Thoracic aorta (tissue), 2 donors: ENCODE data around the gene DCLK2. TPM values are rescaled to one million over a fixed set of nuclear protein-coding genes. Genes with fewer than 3 reads are reported as not detected.

Experiments used
- ATAC-seq: fragments of 150-250 bp; one replicate; pipeline ENCODE4 v1.8.0; 2017; ENCODE audit warnings: low read depth; ENCODE audit not compliant: insufficient number of reproducible peaks, low FRiP score
- DNase-seq: peaks from one replicate; pipeline ENCODE4 v3.0.0-alpha.2; 2020; ENCODE audit warnings: low spot score
- H3K27ac ChIP-seq, 2 donors: fragments of 200-600 bp; sonication (generic); 1 replicate in 1 of 2; 2 replicates in 1 of 2; pipeline ENCODE4 v1.5.1; 2016; ENCODE audit warnings: mild to moderate bottlenecking in 2 of 2, moderate library complexity in 2 of 2
- H3K27me3 ChIP-seq: fragments of 200-600 bp; sonication (generic); replicated peaks from 2 replicates; pipeline ENCODE4 v1.6.0; 2016; ENCODE audit warnings: mild to moderate bottlenecking; ENCODE audit not compliant: insufficient read depth
- H3K36me3 ChIP-seq: fragments of 200-600 bp; sonication (generic); one replicate; pipeline ENCODE4 v1.5.1; 2016
- H3K4me1 ChIP-seq, 2 donors: fragments of 200-600 bp; sonication (generic); 1 replicate in 1 of 2; 2 replicates in 1 of 2; pipeline versions ENCODE4 v1.5.1 to v1.6.0; 2016; ENCODE audit warnings: low read depth in 2 of 2, mild to moderate bottlenecking in 1 of 2; ENCODE audit not compliant: control insufficient read depth in 1 of 2
- H3K4me3 ChIP-seq: fragments of 200-600 bp; sonication (generic); 2 replicates; pipeline ENCODE4 v1.5.1; 2016; ENCODE audit warnings: mild to moderate bottlenecking
- H3K9me3 ChIP-seq: fragments of 200-600 bp; sonication (generic); 2 replicates; pipeline ENCODE4 v1.5.1; 2016
- total RNA-seq, 2 donors: library from RNA; depleted of rRNA; stranded (reverse); fragments of >200 nt; gene quantifications; one replicate each; pipeline versions ENCODE4 v1.1.0 to v1.2.3, GENCODE V29; 2016
- TF ChIP-seq, protein P1 (sequence below): fragments of 200-600 bp; sonication (generic); IDR thresholded peaks from one replicate; pipeline ENCODE4 v1.5.1; 2019; ENCODE audit warnings: antibody characterized with exemption

The DCLK2 gene
- total RNA-seq, 2 donors from 2014 or later: 18.3 to 32.2 TPM

DNA sequence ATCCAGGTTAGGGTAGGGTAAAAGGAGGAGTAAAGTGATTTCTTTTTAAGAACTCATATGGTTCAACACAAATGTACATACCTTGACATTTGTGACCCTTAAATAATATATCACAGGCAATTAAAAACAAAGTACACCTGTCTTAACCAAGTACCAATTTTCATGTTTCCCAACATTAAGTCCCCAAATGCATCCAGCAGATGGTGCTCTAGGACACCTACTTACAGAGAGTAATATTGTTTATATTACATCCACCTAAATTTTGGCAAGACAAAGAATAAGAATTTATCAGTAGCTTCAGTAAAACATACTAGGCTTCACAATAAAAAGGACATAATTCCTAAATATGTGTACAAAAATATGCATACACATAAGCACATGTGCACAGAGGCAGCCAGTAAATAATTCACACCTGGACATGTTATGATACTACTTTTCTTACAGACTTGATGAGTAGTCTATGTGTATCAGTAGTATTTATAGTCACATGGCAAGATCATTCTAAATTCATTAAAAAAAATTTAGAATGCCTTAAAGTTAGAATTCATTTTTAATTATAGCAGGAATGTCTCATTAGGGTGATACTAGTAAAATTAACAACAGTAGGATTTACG is 219.7 kb downstream of the DCLK2 start:
- Histone ChIP-seq H3K27me3 (no peaks in the 10 kb centered on the region), H3K27ac (no peak overlapping the region), H3K4me1 (no peaks in the 10 kb centered on the region), H3K36me3 (no peaks in the 10 kb centered on the region), H3K4me3 (no peak overlapping the region), H3K9me3 (no peaks in the 10 kb centered on the region)
- ATAC-seq (no peak), DNase-seq (no peak)
- TF ChIP-seq, protein P1, sequence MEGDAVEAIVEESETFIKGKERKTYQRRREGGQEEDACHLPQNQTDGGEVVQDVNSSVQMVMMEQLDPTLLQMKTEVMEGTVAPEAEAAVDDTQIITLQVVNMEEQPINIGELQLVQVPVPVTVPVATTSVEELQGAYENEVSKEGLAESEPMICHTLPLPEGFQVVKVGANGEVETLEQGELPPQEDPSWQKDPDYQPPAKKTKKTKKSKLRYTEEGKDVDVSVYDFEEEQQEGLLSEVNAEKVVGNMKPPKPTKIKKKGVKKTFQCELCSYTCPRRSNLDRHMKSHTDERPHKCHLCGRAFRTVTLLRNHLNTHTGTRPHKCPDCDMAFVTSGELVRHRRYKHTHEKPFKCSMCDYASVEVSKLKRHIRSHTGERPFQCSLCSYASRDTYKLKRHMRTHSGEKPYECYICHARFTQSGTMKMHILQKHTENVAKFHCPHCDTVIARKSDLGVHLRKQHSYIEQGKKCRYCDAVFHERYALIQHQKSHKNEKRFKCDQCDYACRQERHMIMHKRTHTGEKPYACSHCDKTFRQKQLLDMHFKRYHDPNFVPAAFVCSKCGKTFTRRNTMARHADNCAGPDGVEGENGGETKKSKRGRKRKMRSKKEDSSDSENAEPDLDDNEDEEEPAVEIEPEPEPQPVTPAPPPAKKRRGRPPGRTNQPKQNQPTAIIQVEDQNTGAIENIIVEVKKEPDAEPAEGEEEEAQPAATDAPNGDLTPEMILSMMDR: peak; percentile 60

DNA sequence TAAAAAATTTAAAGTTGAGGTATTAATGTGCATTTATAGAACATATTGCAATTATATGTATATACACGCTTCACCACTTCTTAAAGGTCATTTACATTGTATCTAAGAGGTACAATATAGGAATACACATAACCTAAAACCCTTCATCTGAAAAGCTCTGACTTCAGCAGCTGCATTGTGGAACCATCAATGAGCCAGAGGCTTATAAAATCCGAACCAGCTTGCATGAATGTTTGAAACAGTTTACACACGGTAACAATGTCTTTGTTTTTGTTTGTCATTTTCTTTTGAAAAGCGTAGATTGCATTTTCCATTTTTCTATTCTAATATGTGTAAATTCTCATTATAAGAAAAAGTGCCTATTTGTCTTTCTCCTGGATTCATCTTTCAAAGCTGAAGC is 221.6 kb downstream of the DCLK2 start:
- H3K4me1 ChIP-seq: no peaks in the 10 kb centered on the region
- H3K4me3 ChIP-seq: no peak overlapping the region
- TF ChIP-seq, protein P1: no peak
- DNase-seq (no peak), ATAC-seq (no peak)
- no peak overlapping the region for H3K27ac ChIP-seq
- H3K36me3 ChIP-seq: no peaks in the 10 kb centered on the region
- H3K27me3 ChIP-seq: no peaks in the 10 kb centered on the region
- no peaks in the 10 kb centered on the region for H3K9me3 ChIP-seq

DNA sequence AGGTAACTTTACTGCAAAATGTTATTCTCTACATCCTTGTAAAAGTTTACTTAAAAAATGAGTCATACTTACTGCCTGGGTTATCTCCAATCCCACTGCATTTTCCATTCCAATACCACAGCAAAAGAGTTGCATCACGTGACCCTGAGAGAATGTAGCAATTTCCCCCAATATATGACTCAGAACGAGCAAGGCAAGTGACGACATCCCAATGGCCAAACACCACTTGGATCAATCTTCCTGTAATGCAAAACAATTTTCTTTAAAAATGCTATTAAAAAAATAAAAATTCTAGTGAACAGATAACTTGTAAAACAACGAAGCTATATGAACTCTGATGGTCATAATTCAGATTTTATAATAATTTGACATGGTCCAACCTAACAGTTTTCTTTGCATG is 224.3 kb downstream of the DCLK2 start:
- TF ChIP-seq, protein P1: no peak
- Histone ChIP-seq H3K27me3 (no peaks in the 10 kb centered on the region), H3K9me3 (no peaks in the 10 kb centered on the region), H3K36me3 (no peaks in the 10 kb centered on the region), H3K4me1 (peaks cover 11 to 14% of the 10 kb centered on the region in 2 donors), H3K27ac (no peak overlapping the region), H3K4me3 (no peak overlapping the region)
- DNase-seq (no peak), ATAC-seq (peak; percentile 65)

DNA sequence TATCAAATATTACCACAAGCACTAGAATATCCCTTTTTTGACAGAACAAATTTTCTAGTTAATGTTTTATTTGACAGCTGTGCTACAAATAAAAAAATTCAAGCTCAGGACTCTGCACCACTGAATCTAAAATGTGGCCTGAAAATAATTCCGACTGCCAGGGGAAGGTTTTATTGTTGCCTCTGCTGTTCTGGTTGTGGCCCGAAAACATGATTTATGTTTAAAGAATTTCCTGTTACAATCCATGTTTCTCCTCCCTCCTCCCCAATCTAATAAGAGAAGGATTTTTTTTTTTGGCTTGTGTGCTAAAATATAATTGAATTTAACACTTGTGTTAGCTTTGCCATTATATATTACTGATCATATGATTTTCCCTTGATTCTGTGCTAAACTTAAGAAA is 227.8 kb downstream of the DCLK2 start:
- Histone ChIP-seq H3K36me3 (no peaks in the 10 kb centered on the region), H3K4me3 (no peak overlapping the region), H3K27ac (peak overlapping the region in 1 of 2 donors; percentile 46), H3K9me3 (no peaks in the 10 kb centered on the region), H3K27me3 (no peaks in the 10 kb centered on the region), H3K4me1 (peaks cover 11 to 30% of the 10 kb centered on the region in 2 donors)
- no peak for DNase-seq
- ATAC-seq: no peak
- TF ChIP-seq, protein P1: no peak

DNA sequence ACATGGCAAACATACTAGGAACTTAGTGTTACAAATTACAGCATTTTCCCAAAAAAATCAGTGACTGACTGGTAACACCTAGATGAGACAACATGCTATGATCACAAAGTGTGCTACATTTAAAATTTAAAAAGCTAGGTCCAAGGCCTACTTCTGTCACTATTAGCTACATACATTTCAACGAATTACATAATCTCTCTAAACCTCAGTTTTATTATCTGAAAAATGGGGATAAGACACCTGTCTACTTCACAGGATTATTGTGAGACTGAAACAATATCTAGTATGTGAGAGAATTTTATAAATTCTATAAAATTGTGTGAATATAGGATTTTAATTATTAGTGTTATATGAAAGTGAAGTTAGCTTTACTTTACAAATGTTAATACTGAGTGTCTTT is 228.5 kb downstream of the DCLK2 start:
- H3K36me3 ChIP-seq: no peaks in the 10 kb centered on the region
- no peak overlapping the region for H3K4me3 ChIP-seq
- TF ChIP-seq, protein P1: no peak
- no peaks in the 10 kb centered on the region for H3K27me3 ChIP-seq
- no peaks in the 10 kb centered on the region for H3K9me3 ChIP-seq
- DNase-seq: no peak
- ATAC-seq: no peak
- peaks cover 11 to 31% of the 10 kb centered on the region in 2 donors for H3K4me1 ChIP-seq
- no peak overlapping the region for H3K27ac ChIP-seq
